GM23338 (cell line): ENCODE results near the gene TRHDE.

Experiments used
- CTCF ChIP-seq, 2 experiments: fragments of 200-600 bp in 1 of 2; sonication (generic) in 1 of 2; conservative IDR thresholded peaks; 2 replicates each; pipeline versions ENCODE4 v1.5.1 to v1.6.1; 2016 to 2017; ENCODE audit warnings: antibody characterized with exemption in 2 of 2, low read depth in 2 of 2, mild to moderate bottlenecking in 2 of 2, moderate library complexity in 1 of 2
- ETS1 ChIP-seq: IDR thresholded peaks from 2 replicates; pipeline ENCODE4 v1.6.1; 2016; ENCODE audit warnings: antibody characterized with exemption
- EZH2 ChIP-seq: fragments of 200-600 bp; sonication (generic); IDR thresholded peaks from one replicate; pipeline ENCODE4 v1.8.0; 2017; ENCODE audit warnings: antibody characterized with exemption, mild to moderate bottlenecking, low read depth; ENCODE audit not compliant: unreplicated experiment
- EZH2phosphoT487 ChIP-seq: fragments of 200-600 bp; sonication (generic); IDR thresholded peaks from one replicate; pipeline ENCODE4 v1.8.1; 2018; ENCODE audit warnings: antibody characterized with exemption; ENCODE audit not compliant: unreplicated experiment
- JUNB ChIP-seq: IDR thresholded peaks from one replicate; pipeline ENCODE4 v1.6.1; 2016; ENCODE audit warnings: antibody characterized with exemption; ENCODE audit not compliant: unreplicated experiment
- NANOG ChIP-seq: IDR thresholded peaks from 2 replicates; pipeline ENCODE4 v1.6.1; 2016; ENCODE audit warnings: antibody characterized with exemption, borderline replicate concordance
- POLR2AphosphoS5 ChIP-seq: IDR thresholded peaks from 2 replicates; pipeline ENCODE4 v1.6.1; 2016; ENCODE audit warnings: antibody characterized with exemption, low read depth
- REST ChIP-seq: IDR thresholded peaks from one replicate; pipeline ENCODE4 v1.6.1; 2018; ENCODE audit warnings: antibody characterized with exemption; ENCODE audit not compliant: unreplicated experiment
- ZNF331 ChIP-seq: fragments of 250-450 bp; sonication (Bioruptor Pico); IDR thresholded peaks from 2 replicates; pipeline ENCODE4 v1.5.0; 2020; ENCODE audit warnings: low read depth, mild to moderate bottlenecking, moderate library complexity
- ZNF462 ChIP-seq: fragments of 250-450 bp; sonication (Bioruptor Pico); IDR thresholded peaks from 2 replicates; pipeline ENCODE4 v1.5.0; 2020; ENCODE audit warnings: mild to moderate bottlenecking, moderate library complexity

GRCh38 chr12:72677846-72678245, 405.7 kb downstream of the TRHDE start:
- TF ChIP-seq CTCF (conservative IDR thresholded peaks at IDR 0.05; ENCODE audit: low read depth in 2 of 2), result no peak
- TF ChIP-seq JUNB, result no peak
- no peak for TF ChIP-seq EZH2phosphoT487
- TF ChIP-seq EZH2, result no peak
- TF ChIP-seq POLR2AphosphoS5, result no peak
- TF ChIP-seq REST, result no peak
- no peak for TF ChIP-seq ZNF331 (CRISPR knock-in tag)
- TF ChIP-seq ZNF462 (CRISPR knock-in tag), result no peak
- no peak for TF ChIP-seq NANOG
- TF ChIP-seq ETS1, result no peak
